NCI-H774 (cell line): ENCODE measurements around the gene KPNA1.
"Not testable (repeated sequence)": the region's sequence is repeated elsewhere in the genome, so short reads cannot be mapped to it uniquely, and the experiment has no call there.

Experiments used
- DNase-seq: peaks from one replicate; lab custom pipeline; 2025; lab: John Stamatoyannopoulos, UW

KPNA1 gene

DNA sequence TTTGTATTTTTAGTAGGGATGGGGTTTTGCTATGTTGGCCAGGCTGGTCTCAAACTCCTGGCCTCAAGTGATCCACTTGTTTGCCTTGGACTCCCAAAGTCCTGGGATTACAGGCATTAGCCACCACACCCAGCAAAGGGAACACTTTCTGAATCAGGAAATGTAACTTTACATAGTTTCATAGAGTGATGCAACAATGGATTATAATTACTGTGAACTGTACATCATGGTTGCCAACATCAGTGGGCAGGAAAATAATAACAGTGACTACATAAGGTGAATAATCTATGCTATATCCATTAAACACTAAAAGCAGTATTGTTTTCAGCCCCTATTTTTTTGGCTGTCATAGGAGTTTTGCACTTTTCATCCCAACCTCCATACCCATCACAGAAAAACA lies 5.0 kb upstream of the KPNA1 start:
- no peak for DNase-seq

DNA sequence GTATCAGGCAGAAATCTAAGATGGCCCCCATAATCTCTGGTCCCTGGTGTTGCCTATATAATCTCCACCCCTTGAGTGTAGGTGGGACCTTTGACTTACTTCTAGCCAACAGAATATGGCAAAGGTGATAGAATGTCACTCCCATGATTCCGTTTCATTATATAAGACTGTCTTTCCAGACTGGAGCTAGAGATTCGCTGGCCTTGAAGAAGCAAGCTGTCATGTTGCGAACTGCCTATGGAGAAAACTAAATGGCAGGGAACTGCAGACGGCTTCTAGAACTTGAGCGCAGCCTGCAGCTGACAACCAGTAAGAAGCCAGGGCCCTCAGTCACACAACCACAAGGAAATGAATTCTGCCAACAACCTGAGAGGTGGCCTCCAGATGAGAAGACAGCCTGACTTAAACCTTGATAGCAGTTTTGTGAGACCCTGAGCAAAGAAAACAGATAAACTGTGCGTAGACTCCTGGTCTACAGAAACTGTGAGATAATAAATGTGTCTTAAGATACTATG lies 2.2 kb upstream of the KPNA1 start:
- no peak for DNase-seq

DNA sequence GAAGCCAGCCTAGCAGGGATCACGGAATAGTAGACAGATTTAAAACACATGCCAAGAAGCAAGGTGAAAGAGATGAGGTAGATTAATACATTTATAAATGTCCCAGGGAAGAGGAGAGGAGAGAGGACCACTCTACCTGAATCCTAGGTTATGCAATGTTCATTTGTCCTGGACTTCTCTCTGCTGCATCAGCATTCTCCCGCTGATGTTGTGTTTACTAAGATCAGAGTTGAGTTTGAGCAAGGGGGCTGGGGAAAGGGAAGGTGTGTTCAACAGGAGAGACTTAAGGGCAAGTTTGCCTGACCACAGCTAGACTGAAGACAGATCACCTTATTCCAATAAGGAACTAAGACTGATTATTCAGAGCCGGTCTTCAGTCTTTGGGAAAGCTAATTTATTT lies 1.1 kb upstream of the KPNA1 start:
- no peak for DNase-seq

DNA sequence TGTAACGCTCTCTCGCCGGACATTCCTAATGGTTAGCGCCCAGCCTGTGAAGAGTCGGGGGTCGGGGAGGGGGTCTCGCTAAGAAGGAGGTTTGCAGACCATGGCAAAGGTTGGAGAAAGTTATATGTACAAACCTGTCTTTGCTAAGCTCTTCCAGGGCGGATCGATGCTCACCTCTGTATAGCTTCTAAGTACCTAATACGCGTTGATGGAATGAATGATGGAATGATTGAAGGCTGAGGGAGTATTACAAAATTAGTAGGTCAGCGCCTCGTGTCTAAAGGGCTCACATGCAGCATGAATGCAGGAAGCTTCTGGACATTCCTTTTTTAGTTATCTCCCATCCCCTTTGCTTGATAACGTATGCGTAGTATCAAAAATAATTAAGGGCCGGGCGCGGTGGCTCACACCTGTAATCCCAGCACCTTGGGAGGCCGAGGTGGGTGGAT lies 305 bp upstream of the KPNA1 start:
- DNase-seq = no peak

DNA sequence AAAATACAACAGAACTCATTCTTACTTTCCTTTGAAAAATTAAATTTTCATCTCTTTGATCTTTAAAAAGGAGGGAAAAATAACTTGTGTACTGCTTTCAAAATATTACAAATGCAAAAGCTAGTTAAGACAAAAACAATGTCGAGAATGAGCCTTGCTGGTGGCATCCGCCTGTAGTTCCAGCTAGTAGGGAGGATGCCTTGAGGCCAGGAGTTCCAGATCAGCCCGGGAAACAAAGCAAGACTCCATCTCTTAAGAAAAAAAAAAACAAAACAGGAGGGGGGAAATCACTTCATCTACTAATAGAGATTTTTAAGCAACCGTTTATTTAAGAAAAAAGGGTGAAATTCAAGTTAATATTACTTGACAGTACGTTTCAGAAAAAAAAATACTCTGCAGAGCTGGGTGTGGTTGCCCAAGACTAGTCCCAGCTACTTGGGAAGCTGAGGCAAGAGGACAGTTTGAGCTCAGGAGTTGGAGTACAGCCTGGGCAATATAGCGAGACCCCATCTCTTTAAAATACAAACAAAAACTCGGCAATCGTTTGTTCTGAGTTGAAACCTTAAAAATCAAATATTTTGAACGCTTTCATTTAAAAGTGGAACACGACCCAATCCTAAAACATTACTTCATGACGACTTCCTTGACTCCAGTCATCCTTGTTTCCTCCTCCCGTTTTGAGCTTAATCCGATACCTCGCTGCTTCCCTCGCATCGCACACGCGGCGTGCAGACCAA lies 1.2 kb downstream of the KPNA1 start:
- DNase-seq = no peak

DNA sequence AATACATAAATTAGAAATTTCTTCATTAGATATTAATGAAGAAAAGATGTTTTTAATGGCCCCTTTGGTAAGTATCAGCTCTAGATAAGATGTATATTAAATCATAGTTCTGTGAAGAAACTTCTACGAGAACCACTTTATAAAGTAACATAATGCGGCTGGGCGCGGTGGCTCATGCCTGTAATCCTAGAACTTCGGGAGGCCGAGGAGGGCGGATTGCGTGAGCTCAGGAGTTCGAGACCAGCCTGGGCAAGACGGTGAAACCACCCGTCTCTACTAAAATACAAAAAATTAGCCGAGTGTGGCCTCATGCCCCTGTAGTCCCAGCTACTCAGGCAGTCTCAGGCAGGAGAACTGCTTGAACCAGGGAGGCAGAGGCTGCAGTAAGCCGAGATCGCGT lies 2.5 kb downstream of the KPNA1 start:
- DNase-seq = no peak

DNA sequence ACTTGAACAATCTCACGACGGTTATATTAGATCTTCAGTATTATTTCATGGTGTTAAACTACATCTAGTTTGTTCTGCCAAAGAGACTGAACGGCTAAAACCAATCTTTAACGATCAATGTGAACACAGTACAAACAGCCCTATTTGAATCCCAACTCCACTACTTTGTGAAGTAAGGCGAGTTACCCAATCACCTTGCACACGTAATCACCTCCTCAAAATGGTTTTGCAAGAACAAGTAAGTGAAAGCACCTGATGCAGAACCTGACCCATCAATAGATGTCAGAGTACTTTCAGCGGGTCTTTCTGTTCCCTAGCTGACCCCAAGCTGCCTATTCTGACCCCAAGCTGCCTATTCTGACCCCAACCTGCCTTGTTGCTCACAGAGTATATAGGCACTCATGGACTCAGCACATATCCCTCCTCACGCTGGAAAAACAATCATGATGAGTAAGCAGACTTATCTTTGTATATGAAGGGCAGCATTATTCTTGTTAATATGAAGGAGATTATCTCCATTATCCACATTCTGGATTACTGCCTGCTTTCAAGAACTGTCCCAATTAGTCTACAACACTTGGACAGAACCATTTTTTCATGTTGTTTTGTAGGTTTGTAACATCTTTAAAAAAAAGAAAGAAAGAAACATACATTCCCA lies 3.7 kb downstream of the KPNA1 start:
- no peak for DNase-seq

DNA sequence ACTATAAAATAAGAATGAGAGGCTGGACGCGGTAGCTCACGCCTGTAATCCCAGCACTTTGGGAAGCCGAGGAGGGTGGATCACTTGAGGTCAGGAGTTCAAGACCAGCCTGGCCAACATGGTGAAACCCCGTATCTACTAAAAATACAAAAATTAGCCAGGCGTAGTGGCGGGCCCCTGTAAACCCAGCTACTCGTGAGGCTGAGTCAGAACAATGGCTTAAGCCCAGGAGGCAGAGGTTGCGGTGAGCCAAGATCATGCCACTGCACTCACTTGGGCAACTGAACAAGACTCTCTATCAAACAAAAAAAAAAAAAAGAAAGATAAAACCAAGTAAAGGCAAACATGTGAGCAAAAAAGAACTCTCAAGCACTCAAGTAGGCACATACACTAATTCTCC lies 5.8 kb downstream of the KPNA1 start:
- not testable (repeated sequence) for DNase-seq

DNA sequence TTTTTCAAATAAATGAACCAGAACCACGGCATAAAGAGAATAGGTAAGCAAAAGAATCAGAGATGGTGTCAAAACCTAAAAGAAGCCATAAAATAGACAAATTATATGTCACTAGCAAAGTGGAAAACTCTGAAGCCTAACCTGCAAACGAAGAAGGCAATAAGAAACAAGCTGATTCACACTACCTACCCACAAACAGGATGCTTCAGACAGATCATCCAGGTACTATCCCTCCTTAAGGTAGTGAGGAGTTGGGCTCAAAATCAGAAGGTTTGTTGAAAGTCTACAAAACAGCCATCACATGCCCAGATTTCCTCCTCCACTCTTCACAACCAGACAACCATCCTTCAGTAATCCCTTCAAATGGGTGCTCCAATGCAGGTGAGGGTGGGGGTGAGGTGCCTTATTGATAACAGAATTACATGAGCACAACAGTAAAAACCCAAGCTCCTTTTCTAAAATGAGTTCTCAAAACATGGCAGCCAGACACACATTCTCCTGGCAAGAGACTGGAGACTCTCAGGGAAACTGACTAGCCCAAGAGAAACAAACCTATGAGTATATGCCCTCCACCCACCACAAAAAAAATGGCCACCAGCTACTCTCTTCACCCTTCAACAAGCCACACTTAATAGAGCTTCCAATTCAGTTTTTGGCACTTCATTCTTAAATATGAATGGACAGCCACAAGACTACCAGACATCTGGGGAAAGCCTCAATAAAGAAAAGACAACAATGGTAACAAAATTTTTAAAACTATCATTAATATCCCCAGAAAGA lies 6.4 kb downstream of the KPNA1 start:
- no peak for DNase-seq

DNA sequence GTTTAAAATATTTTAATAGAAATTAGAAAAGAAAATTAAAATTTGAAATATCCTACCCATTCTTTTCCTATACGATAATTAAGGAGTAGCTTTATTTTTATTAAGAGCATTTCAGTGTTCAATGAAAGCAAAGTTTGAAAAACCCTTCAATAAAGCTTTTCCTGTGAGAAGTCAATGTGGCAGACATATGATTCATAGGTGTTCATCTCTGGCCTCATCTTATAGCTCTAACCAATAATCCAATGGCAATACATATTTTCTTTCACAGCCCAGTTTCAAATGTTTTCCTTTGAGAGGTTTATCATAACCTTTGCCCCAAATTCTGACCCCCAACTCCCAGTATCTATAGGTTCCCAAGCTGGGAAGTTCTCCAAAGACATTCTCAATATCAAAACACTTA lies 8.3 kb downstream of the KPNA1 start:
- no peak for DNase-seq

DNA sequence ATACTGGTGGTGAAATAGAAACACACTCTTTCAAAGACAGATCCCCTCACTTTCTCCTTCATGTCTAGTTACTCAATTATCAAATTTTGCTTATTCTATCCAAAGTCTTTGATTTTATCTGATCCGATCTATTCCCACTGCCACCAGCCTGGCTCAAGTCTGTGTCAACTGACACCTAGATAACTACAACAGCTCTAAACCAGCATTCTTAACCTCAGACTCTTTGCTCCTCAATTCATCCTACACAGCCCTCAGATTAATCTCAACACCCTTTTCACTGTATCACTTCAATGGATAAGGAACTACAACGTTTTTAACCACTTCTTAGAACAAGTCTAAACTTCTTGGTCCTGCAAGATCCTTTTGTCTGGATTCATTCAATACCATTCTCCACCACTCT lies 9.1 kb downstream of the KPNA1 start:
- no peak for DNase-seq

DNA sequence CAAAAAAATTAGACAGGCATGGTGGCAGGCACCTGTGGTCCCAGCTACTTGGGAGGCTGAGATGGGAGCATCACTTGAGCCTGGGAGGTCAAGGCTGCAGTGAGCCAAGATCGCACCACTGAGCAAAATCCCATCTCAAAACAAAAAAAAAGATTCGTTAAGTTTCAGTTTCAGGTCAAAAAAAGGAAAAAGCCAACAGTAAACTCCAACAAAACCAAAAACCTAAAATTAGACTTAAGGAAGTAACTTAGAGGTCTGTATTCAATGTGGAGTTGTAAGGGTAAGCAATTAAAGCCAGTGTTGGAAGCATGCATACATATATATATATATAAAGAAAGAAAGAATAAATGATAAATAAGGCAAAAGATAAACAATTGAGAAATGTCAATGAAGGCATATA lies 11.8 kb downstream of the KPNA1 start:
- DNase-seq = no peak

DNA sequence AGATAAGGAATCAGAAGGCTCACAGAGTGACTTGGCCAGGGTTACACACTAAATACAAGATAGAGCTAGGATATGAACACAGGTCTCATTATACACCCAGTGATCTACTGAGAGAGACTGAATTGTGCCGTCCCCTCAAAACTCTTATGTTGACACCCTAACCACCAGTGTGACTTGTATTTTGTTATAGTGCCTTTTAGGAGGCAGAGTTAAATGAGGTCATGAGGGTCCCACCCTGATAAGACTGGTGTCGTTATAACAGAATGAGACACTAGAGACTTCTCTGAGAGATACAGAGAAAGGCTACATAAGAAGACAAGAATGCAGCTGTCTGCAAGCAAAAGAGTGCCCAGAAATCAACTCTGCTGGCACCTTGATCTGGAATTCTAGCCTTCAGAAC lies 12.6 kb downstream of the KPNA1 start:
- no peak for DNase-seq

DNA sequence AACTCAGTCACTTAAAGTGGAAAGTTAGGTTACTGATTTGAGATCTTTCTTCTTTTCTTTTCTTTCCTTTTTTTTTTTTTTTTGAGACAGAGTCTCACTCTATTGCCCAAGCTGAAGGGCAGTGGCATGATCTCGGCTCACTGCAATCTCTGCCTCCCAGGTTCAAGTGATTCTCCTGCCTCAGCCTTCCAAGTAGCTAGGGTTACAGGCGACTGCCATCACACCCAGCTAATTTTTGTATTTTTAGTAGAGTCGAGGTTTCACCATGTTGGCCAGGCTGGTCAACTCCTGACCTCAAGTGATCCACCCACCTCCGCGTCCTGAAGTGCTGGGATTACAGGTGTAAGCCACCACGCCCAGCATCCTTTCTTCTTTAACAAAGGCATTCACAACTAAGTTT lies 13.8 kb downstream of the KPNA1 start:
- not testable (repeated sequence) for DNase-seq

DNA sequence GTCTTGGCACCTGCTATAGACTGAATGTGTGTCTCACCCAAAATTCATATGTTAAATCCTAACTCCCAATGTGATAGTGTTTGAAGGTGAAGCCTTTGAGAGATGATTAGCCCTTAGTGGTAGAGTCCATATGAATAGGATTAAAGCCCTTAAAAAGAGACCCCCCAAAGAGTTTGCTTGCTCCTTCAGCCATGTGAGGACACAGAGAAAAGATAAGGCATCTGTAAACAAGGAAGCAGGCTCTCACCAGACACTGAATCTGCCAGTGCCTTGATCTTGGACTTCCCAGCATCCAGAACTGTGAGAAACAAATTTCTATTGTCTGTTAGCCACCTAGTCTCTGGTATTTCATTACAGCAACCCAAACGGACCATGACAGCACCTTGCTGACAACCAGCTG lies 16.6 kb downstream of the KPNA1 start:
- DNase-seq = no peak

DNA sequence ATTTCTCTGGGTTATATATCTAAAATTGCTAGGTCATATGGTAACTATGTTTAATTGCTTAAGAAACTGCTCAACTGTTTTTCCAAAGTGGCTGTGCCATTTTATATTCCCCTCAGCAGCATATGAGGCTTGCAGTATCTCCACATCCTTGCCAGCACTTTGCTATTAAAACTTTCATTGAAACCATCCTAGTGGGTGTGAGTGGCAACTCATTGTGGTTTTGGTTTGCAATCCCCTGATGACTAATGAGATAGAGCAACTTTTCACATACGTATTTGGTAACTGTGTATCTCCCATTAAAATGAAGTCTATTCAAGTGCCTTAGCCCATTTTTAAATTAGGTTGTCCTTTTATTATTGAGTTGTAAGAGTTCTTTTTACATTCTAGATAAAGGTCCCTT lies 17.3 kb downstream of the KPNA1 start:
- no peak for DNase-seq

DNA sequence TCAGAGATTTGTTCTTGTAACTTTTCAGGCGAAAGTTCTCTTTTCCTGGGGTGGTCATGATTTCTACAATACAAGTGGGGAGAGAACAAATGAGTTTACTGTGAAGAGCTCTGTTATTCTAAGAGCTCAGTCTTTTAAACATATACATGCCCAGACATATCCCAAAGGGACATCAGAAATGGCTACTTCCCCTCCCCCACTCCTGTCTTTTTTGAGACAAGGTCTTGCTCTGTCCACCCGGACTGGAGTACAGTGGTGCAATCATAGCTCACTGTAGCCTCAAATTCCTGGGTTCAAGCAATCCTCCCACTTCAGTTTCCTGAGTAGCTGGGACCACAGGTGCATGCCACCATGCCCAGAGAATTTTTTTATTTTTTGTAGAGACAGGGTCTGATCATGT lies 18.2 kb downstream of the KPNA1 start:
- DNase-seq = no peak

DNA sequence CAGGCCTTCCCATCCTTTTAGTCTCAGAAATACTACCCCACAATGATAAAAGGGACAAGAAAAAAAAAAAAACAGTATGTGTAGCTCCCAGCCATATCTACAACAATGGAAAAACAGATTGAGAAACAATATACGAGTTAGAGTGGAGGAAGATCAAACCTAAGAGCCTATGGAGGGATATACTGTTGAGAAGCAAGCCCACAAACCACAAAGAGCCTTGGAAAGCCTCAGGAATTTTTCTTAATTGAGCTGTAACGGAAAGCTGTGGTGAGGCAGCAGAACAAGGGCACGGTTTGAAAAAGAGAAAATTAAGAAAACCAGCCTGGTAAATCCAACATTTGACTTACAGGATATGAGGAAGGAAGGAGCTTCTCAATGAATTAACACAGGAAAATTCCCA lies 21.4 kb downstream of the KPNA1 start:
- no peak for DNase-seq

DNA sequence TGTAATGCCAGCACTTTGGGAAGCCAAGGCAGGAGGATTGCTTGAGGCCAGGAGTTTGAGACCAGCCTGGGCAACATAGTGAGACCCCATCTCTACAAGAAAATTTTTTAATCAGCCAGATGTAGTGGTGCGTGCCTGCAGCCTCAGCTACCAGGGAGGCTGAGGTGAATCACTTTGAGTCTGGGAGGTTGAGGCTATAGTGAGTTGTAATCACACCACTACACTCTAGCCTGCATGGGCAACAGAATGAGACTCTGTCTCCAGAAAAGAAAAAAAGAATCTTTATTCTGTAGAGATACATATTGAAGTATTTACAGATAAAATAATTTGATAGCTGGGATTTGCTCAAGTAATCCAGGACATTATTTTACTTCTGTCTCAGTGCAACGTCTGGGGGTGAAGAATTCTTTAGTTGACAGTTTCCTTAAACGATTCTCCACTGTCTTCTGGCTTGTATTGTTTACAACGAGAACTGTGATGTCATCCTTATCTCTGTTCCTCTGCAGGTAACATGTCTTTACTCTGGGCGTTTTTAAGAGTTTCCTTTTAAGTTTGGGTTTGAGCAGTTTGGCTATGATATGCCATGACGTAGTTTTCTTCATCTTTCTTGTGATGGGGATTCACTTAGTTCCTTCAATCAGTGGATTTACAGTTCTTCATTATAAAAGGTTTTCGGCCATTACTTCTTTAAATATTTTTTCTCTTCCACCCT lies 26.3 kb downstream of the KPNA1 start:
- no peak for DNase-seq

DNA sequence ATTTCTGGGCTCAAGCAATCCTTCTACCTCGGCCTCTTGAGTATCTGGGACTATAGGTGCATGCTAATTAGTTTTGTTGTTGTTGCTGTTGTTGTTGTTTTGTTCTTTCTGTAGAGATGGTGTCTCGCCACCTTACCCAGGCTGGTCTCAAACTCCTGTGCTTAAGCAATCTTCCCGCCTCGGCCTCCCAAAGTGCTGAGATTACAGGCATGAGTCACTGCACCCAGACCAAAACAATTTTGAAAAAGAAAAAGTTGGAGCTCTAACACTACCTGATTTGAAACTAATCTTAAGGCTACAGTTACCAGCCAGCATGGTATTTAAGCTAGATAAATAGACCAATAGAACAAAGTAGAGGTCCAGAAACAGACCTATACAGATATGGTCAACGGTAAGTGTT lies 29.8 kb downstream of the KPNA1 start:
- no peak for DNase-seq

DNA sequence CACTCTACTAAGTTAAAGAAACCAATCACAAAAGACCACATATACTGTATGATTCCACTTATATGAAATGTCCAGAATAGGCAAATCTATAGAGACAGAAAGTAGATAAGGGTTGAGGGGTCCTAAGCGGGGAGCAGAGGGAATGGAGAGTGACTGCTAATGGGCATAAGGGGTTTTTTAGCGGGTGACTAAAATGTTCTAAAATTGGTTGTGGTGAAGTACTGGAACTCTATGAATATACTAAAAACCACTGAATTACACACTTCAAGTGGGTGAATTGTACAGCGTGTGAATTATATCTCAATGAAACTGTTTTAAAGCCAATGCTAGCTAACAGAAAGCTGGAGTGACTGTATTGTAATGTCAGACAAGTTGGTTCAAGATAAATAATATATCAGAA lies 33.3 kb downstream of the KPNA1 start:
- DNase-seq = no peak

DNA sequence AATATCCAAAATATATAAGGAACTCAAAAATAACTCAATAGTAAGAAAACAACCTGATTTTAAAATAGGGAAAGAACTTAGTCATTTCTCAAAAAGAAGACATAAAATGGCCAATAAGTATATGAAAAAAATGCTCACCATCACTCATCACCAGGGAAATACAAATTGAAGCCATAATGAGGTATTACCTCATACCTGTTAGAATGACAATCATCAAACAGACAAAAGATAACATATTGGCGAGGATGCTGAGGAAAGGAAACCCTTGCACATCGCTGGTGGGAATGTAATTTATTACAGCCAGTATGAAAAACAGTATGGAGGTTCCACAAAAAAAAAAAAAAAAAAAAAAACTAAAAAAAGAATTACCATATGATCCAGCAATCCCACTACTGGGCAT lies 38.2 kb downstream of the KPNA1 start:
- DNase-seq = no peak
